Activated CD8-positive, alpha-beta T cell treated with anti-CD3 and anti-CD28 coated beads, Interleukin-2, amount 10 ng/mL, durations not matched to agents 7 days and 5 days (primary cell): Measurements from ENCODE around the gene HNRNPF. TPM values are rescaled to one million over a fixed set of nuclear protein-coding genes. Genes with fewer than 3 reads are reported as not detected.

ENCODE experiments used
- ATAC-seq: fragments of 150-1000 bp; cut with Tn5 transposase; one replicate; pipeline ENCODE4 v1.10.0; 2021; ENCODE audit warnings: moderate library complexity
- CTCF ChIA-PET: fragments of 350-600 bp; sonication (Branson Sonifier 250); formaldehyde crosslinking; loops from one replicate; lab custom pipeline; 2021; ENCODE audit warnings: antibody characterized with exemption; lab: Charles Lee
- POLR2A ChIA-PET: fragments of 350-600 bp; sonication (Branson Sonifier 250); formaldehyde crosslinking; loops from one replicate; lab custom pipeline; 2021; ENCODE audit warnings: antibody characterized with exemption; lab: Charles Lee
- DNase-seq: peaks from one replicate; pipeline ENCODE4 v3.0.0-alpha.2; 2020
- H3K27ac Mint-ChIP-seq: one replicate; pipeline ENCODE4 v1.8.0; 2021; ENCODE audit warnings: mild to moderate bottlenecking, mixed read lengths
- H3K27me3 Mint-ChIP-seq: one replicate; pipeline ENCODE4 v1.8.0; 2021; ENCODE audit warnings: low read depth, mixed read lengths
- H3K36me3 Mint-ChIP-seq: one replicate; pipeline ENCODE4 v1.8.0; 2021; ENCODE audit warnings: low read depth, mixed read lengths
- H3K4me1 Mint-ChIP-seq: one replicate; pipeline ENCODE4 v1.8.0; 2021; ENCODE audit warnings: low read depth, mixed read lengths
- H3K4me3 Mint-ChIP-seq: one replicate; pipeline ENCODE4 v1.8.0; 2021; ENCODE audit warnings: mild to moderate bottlenecking, mixed read lengths
- H3K9me3 Mint-ChIP-seq: one replicate; pipeline ENCODE4 v1.8.0; 2022; ENCODE audit warnings: mixed read lengths; ENCODE audit not compliant: insufficient read depth
- total RNA-seq, 2 experiments: library from RNA; stranded (reverse); gene quantifications; one replicate each; pipeline ENCODE4 v1.2.3, GENCODE V29; 2021

The HNRNPF gene
- total RNA-seq, 2 experiments from 2014 or later: 512 to 515 TPM

DNA sequence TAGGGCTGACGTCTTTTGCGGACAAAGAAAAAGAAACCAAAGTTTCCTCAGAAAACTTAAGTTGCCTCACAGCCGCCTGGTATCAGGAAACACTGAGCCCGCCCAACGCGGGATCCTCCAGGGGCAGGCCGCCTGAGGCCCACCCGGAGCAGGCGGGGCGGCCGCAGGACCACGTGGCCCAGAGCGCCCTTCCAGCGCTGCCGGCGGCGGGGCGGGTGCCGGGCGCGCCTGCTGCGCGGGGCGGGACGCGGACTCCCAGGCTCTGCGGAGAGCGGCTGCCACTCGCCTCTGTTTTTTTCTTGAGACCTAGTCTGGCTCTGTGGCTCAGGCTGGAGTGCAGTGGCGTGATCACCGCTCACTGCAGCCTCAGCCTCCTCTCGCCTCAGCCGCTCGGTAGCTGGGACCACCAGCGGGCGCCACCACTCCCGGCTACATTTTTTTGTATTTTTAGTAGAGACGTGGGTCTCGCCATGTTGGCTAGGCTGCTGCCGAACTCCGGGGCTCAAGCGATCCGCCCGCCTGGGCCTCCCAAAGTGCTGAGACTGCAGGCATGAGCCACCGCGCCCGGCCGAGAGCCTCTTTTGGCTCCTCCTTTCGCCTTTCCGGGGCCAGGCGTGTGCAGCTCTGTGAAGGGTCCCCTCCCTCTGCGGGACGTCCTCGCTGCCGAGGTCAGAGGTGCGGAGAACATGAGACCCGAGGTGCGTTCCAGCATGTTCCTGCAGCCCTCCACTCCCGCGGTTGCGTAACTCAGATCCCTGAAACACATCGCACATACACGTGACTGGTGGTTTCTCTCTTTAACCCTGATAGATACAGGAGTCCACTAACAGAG lies 11.6 kb upstream of the HNRNPF start:
- CTCF ChIA-PET: interaction anchor here (0.7 to 1.5 kb wide), 6 partner anchors 11 to 69 kb away, joined by 3 to 7 read pairs (median 4); partner anchors contain the start of gene HNRNPF
- peaks cover 45% of the 10 kb centered on the region for H3K4me1 Mint-ChIP-seq
- POLR2A ChIA-PET: interaction anchor here (0.8 to 3.0 kb wide), 8 partner anchors 11 to 59 kb away, joined by 3 to 32 read pairs (median 5); partner anchors contain the start of genes HNRNPF and ZNF487
- peak overlapping the region; percentile 97 for H3K27ac Mint-ChIP-seq
- no peaks in the 10 kb centered on the region for H3K36me3 Mint-ChIP-seq
- DNase-seq (peak; percentile 91), ATAC-seq (peak; percentile 90)
- H3K4me3 Mint-ChIP-seq: peak overlapping the region; percentile 83
- no peaks in the 10 kb centered on the region for H3K27me3 Mint-ChIP-seq
- peaks cover 5% of the 10 kb centered on the region for H3K9me3 Mint-ChIP-seq

DNA sequence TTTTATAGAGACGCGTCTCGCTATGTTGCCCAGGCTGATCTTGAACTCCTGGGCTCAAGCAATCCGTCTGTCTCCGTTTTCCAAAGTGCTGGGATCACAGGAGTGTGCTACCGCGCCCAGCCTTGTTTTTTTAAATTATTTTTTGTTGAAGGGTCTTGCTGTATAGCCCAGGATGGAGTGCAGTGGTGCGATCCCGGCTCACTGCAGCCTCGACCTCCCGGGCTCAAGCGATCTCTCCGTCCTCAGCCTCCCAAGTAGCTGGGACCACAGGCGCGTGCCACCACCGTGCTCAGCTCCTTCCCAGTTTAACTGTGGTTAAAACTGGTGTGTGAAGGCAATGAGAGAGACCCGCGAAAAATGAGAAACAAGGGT lies 11.0 kb upstream of the HNRNPF start:
- H3K4me1 Mint-ChIP-seq: peaks cover 39% of the 10 kb centered on the region
- POLR2A ChIA-PET: interaction anchor here (0.8 to 3.0 kb wide), 9 partner anchors 10 to 58 kb away, joined by 3 to 32 read pairs (median 5); partner anchors contain the start of genes HNRNPF and ZNF487
- H3K27me3 Mint-ChIP-seq: no peaks in the 10 kb centered on the region
- no peak for DNase-seq
- peaks cover 5% of the 10 kb centered on the region for H3K9me3 Mint-ChIP-seq
- no peak for ATAC-seq
- H3K4me3 Mint-ChIP-seq: peak overlapping the region; percentile 76
- CTCF ChIA-PET: interaction anchor here (0.7 to 1.5 kb wide), 5 partner anchors 10 to 68 kb away, joined by 3 to 7 read pairs (median 4); partner anchors contain the start of gene HNRNPF
- peak overlapping the region; percentile 97 for H3K27ac Mint-ChIP-seq
- H3K36me3 Mint-ChIP-seq: no peaks in the 10 kb centered on the region

GRCh38 chr10:43417950-43418768 lies 9.2 kb upstream of the HNRNPF start:
- Mint-ChIP-seq H3K4me1 (peaks cover 39% of the 10 kb centered on the region), H3K9me3 (peaks cover 5% of the 10 kb centered on the region), H3K36me3 (no peaks in the 10 kb centered on the region), H3K27me3 (no peaks in the 10 kb centered on the region), H3K27ac (peak overlapping the region; percentile 96), H3K4me3 (peak overlapping the region; percentile 57)
- peak; percentile 70 for DNase-seq
- ATAC-seq: peak; percentile 31
- ChIA-PET POLR2A (interaction anchor here (1.0 to 3.0 kb wide), 4 partner anchors 9 to 24 kb away, joined by 3 to 22 read pairs (median 12); partner anchors contain the start of gene HNRNPF), CTCF (interaction anchor here (1.0 to 1.1 kb wide), 3 partner anchors 9 to 19 kb away, joined by 3 to 4 read pairs (median 3); partner anchors contain the start of genes HNRNPF and ZNF487)

- ChIA-PET POLR2A (no interaction called here), CTCF (no interaction called here)
- DNase-seq (no peak), ATAC-seq (no peak)
- H3K4me1 Mint-ChIP-seq: peaks cover 32% of the 10 kb centered on the region
- H3K4me3 Mint-ChIP-seq: no peak overlapping the region
- H3K27ac Mint-ChIP-seq: no peak overlapping the region
- H3K27me3 Mint-ChIP-seq: no peaks in the 10 kb centered on the region
- H3K9me3 Mint-ChIP-seq: peaks cover 5% of the 10 kb centered on the region
- peaks cover 2% of the 10 kb centered on the region for H3K36me3 Mint-ChIP-seq
Measured at GRCh38 chr10:43415544-43415943, 6.6 kb upstream of the HNRNPF start.

DNA sequence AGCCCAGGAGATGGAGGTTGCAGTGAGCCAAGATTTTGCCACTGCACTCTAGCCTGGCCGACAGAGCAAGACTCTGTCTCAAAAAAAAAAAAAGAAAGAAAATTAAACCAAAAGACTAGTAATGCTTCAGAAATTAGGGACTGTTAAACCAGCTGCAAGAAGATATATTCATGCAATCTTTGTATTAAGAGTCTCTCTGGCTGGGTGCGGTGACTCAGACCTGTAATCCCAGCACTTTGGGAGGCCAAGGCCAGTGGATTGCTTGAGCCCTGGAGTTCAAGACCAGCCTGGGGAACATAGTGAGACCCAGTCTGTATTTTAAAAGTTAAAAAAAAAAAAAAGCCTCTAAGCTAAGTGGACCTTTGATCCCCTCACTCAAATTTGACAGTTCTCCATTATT lies 2.5 kb upstream of the HNRNPF start:
- H3K4me3 Mint-ChIP-seq: no peak overlapping the region
- no peaks in the 10 kb centered on the region for H3K9me3 Mint-ChIP-seq
- H3K27ac Mint-ChIP-seq: no peak overlapping the region
- CTCF ChIA-PET: no interaction called here
- DNase-seq (no peak), ATAC-seq (no peak)
- peaks cover 18% of the 10 kb centered on the region for H3K36me3 Mint-ChIP-seq
- POLR2A ChIA-PET: interaction anchor here (8.3 kb wide), 1 partner anchor 14 kb away, joined by 179 read pairs; no protein-coding TSS in a partner anchor
- no peaks in the 10 kb centered on the region for H3K27me3 Mint-ChIP-seq
- peaks cover 14% of the 10 kb centered on the region for H3K4me1 Mint-ChIP-seq

- H3K4me1 Mint-ChIP-seq: peaks cover 14% of the 10 kb centered on the region
- DNase-seq (no peak), ATAC-seq (no peak)
- no peaks in the 10 kb centered on the region for H3K9me3 Mint-ChIP-seq
- H3K27me3 Mint-ChIP-seq: no peaks in the 10 kb centered on the region
- peak overlapping the region; percentile 98 for H3K27ac Mint-ChIP-seq
- ChIA-PET CTCF (interaction anchor here (1.1 to 2.3 kb wide), 4 partner anchors 10 to 48 kb away, joined by 3 to 8 read pairs (median 6); no protein-coding TSS in a partner anchor), POLR2A (interaction anchor here (0.6 to 8.3 kb wide), 13 partner anchors 8 to 272 kb away, joined by 3 to 179 read pairs (median 4); partner anchors contain the start of genes CSGALNACT2 and ZNF487)
- peak overlapping the region; percentile 85 for H3K4me3 Mint-ChIP-seq
- peaks cover 30% of the 10 kb centered on the region for H3K36me3 Mint-ChIP-seq
Measured at GRCh38 chr10:43410345-43410744, 1.4 kb upstream of the HNRNPF start.

DNA sequence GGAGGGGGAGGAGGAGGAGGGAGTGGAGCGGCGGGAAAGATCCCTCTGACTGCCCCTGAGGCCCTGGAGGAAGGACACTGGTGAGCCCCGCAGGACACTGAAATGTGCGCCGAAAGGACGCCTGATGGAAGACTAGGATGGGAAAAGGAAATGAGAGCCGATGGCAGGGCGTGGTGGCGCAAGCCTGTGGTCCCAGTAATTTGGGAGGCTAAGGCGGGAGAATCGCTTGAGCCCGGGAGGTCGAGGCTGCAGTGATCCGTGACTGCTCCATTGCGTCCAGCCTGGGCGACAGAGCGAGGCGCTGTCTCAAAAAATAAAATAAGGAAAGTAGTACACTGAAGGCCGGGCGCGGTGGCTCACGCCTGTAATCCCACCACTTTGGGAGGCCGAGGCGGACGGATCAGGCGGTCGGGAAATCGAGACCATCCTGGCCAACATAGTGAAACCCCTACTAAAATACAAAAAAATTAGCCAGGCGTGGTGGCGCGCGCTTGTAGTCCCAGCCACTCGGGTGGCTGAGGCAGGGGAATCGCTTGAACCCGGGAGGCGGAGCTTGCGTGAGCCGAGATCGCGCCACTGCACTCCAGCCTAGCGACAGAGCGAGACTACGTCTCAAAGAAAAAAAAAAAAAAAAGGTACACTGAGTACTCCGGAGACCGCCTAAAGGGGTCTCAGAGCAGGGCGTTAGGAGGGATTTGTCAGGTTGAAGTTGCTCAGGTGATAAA lies 561 bp upstream of the HNRNPF start:
- H3K36me3 Mint-ChIP-seq: peaks cover 37% of the 10 kb centered on the region
- peak; percentile 10 for ATAC-seq
- peak; percentile 87 for DNase-seq
- ChIA-PET CTCF (interaction anchor here (0.8 to 2.3 kb wide), 7 partner anchors 8 to 49 kb away, joined by 3 to 8 read pairs (median 4); no protein-coding TSS in a partner anchor), POLR2A (interaction anchor here (0.6 to 8.3 kb wide), 18 partner anchors 8 to 271 kb away, joined by 3 to 179 read pairs (median 4); partner anchors contain the start of genes CSGALNACT2 and ZNF487)
- peak overlapping the region; percentile 85 for H3K4me3 Mint-ChIP-seq
- no peaks in the 10 kb centered on the region for H3K27me3 Mint-ChIP-seq
- peaks cover 18% of the 10 kb centered on the region for H3K4me1 Mint-ChIP-seq
- H3K27ac Mint-ChIP-seq: peak overlapping the region; percentile 98
- no peaks in the 10 kb centered on the region for H3K9me3 Mint-ChIP-seq

- H3K27me3 Mint-ChIP-seq: no peaks in the 10 kb centered on the region
- peak overlapping the region; percentile 85 for H3K4me3 Mint-ChIP-seq
- H3K4me1 Mint-ChIP-seq: peaks cover 26% of the 10 kb centered on the region
- ChIA-PET POLR2A (interaction anchor here (0.7 to 8.3 kb wide), 9 partner anchors 9 to 285 kb away, joined by 3 to 179 read pairs (median 5); partner anchors contain the start of gene ZNF487), CTCF (interaction anchor here (1.0 to 1.4 kb wide), 3 partner anchors 10 to 44 kb away, joined by 4 read pairs; no protein-coding TSS in a partner anchor)
- H3K27ac Mint-ChIP-seq: peak overlapping the region; percentile 98
- ATAC-seq (no peak), DNase-seq (no peak)
- peaks cover 45% of the 10 kb centered on the region for H3K36me3 Mint-ChIP-seq
- H3K9me3 Mint-ChIP-seq: no peaks in the 10 kb centered on the region
Measured at GRCh38 chr10:43408331-43408709, 666 bp downstream of the HNRNPF start.

- ATAC-seq (peak; percentile 42), DNase-seq (peak; percentile 89)
- ChIA-PET CTCF (interaction anchor here (1.0 to 1.4 kb wide), 3 partner anchors 9 to 45 kb away, joined by 4 read pairs; no protein-coding TSS in a partner anchor), POLR2A (interaction anchor here (0.7 to 8.3 kb wide), 13 partner anchors 10 to 285 kb away, joined by 3 to 179 read pairs (median 5); partner anchors contain the start of gene ZNF487)
- Mint-ChIP-seq H3K36me3 (peaks cover 51% of the 10 kb centered on the region), H3K4me1 (peaks cover 31% of the 10 kb centered on the region), H3K9me3 (no peaks in the 10 kb centered on the region), H3K27ac (peak overlapping the region; percentile 98), H3K4me3 (peak overlapping the region; percentile 85), H3K27me3 (no peaks in the 10 kb centered on the region)
Measured at GRCh38 chr10:43407576-43408330, 1.2 kb downstream of the HNRNPF start.
